ENCODE results near the gene CTSD. TPM values are rescaled to one million over a fixed set of nuclear protein-coding genes. Genes with fewer than 3 reads are reported as not detected.

CTSD gene
- total RNA-seq, 1 experiment from 2014 or later: 158 TPM

DNA sequence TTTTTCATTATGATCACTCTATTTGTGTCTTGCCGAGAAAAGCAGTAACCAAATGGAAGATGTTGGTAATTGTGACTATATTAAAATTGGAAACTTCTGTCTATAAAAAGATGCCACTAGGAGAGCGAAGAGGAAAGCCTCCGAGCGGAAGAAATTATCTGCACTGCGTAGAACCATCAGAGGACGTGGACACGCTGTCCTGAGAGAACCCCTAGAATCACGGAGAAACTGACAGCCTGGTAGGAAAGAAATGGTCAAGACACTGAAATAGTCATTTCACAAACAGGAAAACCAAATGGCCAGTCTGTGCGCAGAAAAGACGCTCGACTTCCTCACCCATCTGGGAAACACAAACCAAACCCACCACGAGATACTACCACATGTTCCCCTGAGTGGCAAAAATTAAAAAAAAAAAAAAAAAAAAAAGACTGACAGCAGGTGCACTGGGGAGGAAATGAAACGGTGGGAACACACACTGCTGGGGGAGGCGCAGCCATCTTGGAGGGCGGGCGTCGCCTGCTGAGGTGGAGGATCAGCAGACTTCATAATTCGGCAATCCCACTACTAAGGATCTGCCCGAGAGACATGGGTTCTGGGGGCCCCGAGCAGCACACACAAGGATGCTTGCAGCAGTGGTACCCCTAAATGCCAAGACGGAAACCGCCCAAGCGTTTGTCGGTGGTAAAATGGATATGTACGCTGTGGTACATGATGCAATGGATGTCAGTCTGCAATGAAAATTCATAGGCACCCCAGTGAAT lies 34.6 kb downstream of the CTSD start:
- Histone ChIP-seq H3K23me2 (ENCODE audit: insufficient read length, low read depth, low read length, poor library complexity, severe bottlenecking) (no peaks in the 10 kb centered on the region), H3K27me3 (ENCODE audit: insufficient read depth, low read length) (no peaks in the 10 kb centered on the region; the same call in 1 of the 2 replicates), H3T11ph (ENCODE audit: low read length) (no peak overlapping the region), H3K56ac (ENCODE audit: insufficient read length, low read depth, low read length) (no peak overlapping the region), H2BK12ac (ENCODE audit: insufficient read length, low read depth, low read length) (no peak overlapping the region), H3K23ac (ENCODE audit: insufficient read length, low read depth, low read length) (no peak overlapping the region), H4K20me1 (ENCODE audit: control insufficient read depth, insufficient read depth, insufficient read length) (no peaks in the 10 kb centered on the region), H3K9me3 (ENCODE audit: control insufficient read depth, low read depth, low read length) (no peaks in the 10 kb centered on the region), H4K8ac (replicated peaks; ENCODE audit: insufficient read length, low read depth, low read length) (no peak overlapping the region), H2BK120ac (ENCODE audit: low read depth, low read length, poor library complexity, severe bottlenecking) (no peak overlapping the region), H2AK5ac (ENCODE audit: insufficient read length, low read length) (no peak overlapping the region), H3K79me2 (ENCODE audit: insufficient read depth, low read length) (no peaks in the 10 kb centered on the region), H3K14ac (ENCODE audit: insufficient read depth, low read length) (no peak overlapping the region), H2BK5ac (ENCODE audit: insufficient read length, low read length) (no peak overlapping the region), H3K4me2 (ENCODE audit: insufficient read depth, insufficient read length, low read length) (no peak overlapping the region), H3K18ac (ENCODE audit: insufficient read length, low read depth, low read length) (no peak overlapping the region), H3K9ac (ENCODE audit: extremely low read depth, insufficient read length, low read length) (no peak overlapping the region), H4K5ac (ENCODE audit: insufficient read length, low read depth, low read length) (no peak overlapping the region), H3K27ac (ENCODE audit: insufficient read length, low read depth, low read length) (no peak overlapping the region), H3K79me1 (ENCODE audit: insufficient read depth, low read depth, low read length, poor library complexity, severe bottlenecking) (no peaks in the 10 kb centered on the region), H2AFZ (ENCODE audit: low read length) (no peak overlapping the region), H3K4me1 (ENCODE audit: insufficient read depth, low read length) (no peaks in the 10 kb centered on the region), H4K91ac (ENCODE audit: insufficient read length, low read depth, low read length) (no peak overlapping the region), H2BK15ac (ENCODE audit: low read depth, low read length) (no peak overlapping the region), H3K4ac (ENCODE audit: low read depth, low read length) (no peak overlapping the region), H2BK20ac (ENCODE audit: low read depth, low read length, poor library complexity, severe bottlenecking) (no peak overlapping the region)
- TF ChIP-seq, protein P1, sequence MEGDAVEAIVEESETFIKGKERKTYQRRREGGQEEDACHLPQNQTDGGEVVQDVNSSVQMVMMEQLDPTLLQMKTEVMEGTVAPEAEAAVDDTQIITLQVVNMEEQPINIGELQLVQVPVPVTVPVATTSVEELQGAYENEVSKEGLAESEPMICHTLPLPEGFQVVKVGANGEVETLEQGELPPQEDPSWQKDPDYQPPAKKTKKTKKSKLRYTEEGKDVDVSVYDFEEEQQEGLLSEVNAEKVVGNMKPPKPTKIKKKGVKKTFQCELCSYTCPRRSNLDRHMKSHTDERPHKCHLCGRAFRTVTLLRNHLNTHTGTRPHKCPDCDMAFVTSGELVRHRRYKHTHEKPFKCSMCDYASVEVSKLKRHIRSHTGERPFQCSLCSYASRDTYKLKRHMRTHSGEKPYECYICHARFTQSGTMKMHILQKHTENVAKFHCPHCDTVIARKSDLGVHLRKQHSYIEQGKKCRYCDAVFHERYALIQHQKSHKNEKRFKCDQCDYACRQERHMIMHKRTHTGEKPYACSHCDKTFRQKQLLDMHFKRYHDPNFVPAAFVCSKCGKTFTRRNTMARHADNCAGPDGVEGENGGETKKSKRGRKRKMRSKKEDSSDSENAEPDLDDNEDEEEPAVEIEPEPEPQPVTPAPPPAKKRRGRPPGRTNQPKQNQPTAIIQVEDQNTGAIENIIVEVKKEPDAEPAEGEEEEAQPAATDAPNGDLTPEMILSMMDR (conservative IDR thresholded peaks at IDR 0.05): no peak
- Mint-ChIP-seq H3K9me3 (peaks cover 0 to 13% of the 10 kb centered on the region in 2 experiments; a peak in 3 of 5 replicates), H3K27me3 (ENCODE audit: low read depth) (peaks cover 85% of the 10 kb centered on the region), H3K36me3 (ENCODE audit: insufficient read depth in 1 of 3, low read depth in 3 of 3) (no peaks in the 10 kb centered on the region), H3K4me1 (peaks cover 2 to 3% of the 10 kb centered on the region in 2 experiments; a peak in 2 of 4 replicates), H3K4me3 (no peak overlapping the region), H3K27ac (no peak overlapping the region)
- no peak for DNase-seq
- WGBS (ENCODE audit: extremely low coverage, insufficient read length, low lambda C conversion rate): no CpG with 5 or more reads among the region's 25 CpGs
